BE2C (cell line): ENCODE results near the gene MAPKAPK3.

ENCODE experiments used
- DNase-seq: peaks from one replicate; pipeline ENCODE4 v3.0.0-alpha.2; 2020
- H3K27me3 ChIP-seq: fragments of 250-450 bp; sonication (Bioruptor Pico); 2 replicates; pipeline ENCODE4 v1.5.1; 2020; ENCODE audit warnings: mild to moderate bottlenecking
- H3K36me3 ChIP-seq: fragments of 250-450 bp; sonication (Bioruptor Pico); 2 replicates; pipeline ENCODE4 v1.5.1; 2020; ENCODE audit warnings: mild to moderate bottlenecking
- H3K4me1 ChIP-seq: fragments of 250-450 bp; sonication (Bioruptor Pico); 2 replicates; pipeline ENCODE4 v1.5.1; 2020
- H3K4me3 ChIP-seq: 2 replicates; pipeline ENCODE4 v1.5.1; 2011; ENCODE audit warnings: low read depth, low read length
- H3K9me3 ChIP-seq: fragments of 250-450 bp; sonication (Bioruptor Pico); 2 replicates; pipeline ENCODE4 v1.5.1; 2020
- CTCF ChIP-seq: IDR thresholded peaks from 2 replicates; pipeline ENCODE4 v1.5.1; 2012; ENCODE audit warnings: mild to moderate bottlenecking, low read depth, low read length

MAPKAPK3 gene

GRCh38 chr3:50622881-50623280 is 5.9 kb downstream of the MAPKAPK3 start:
- Histone ChIP-seq H3K9me3 (no peaks in the 10 kb centered on the region), H3K4me3 (no peak overlapping the region), H3K36me3 (no peaks in the 10 kb centered on the region), H3K27me3 (no peaks in the 10 kb centered on the region), H3K4me1 (no peaks in the 10 kb centered on the region; the same call in 1 of the 2 replicates)
- no peak for TF ChIP-seq CTCF
- DNase-seq = no peak

- Histone ChIP-seq H3K36me3 (no peaks in the 10 kb centered on the region), H3K27me3 (no peaks in the 10 kb centered on the region), H3K4me1 (no peaks in the 10 kb centered on the region; the same call in 1 of the 2 replicates), H3K4me3 (no peak overlapping the region), H3K9me3 (no peaks in the 10 kb centered on the region)
- no peak for TF ChIP-seq CTCF
- no peak for DNase-seq
Observed at GRCh38 chr3:50623840-50624474, 7.0 kb downstream of the MAPKAPK3 start.

DNA sequence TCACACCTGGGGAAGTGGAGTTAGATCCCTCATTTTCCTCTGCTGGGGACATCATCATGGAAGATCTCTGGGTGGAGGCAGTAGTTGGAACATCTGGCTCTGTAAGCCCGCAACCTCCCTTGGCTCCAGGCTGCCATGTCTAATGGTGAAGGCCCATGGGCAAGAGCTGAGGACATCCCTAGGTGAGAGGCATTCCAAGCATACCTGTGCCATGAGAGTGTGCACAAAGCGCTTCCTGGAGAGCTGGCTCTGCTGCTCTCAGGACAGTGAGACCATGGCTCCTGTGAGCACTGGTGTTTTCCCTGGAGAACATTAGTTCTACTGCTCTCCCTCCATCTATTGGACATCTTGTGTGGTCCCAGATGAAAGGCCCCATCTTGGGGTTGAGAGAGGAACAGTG is 7.7 kb downstream of the MAPKAPK3 start:
- Histone ChIP-seq H3K27me3 (no peaks in the 10 kb centered on the region), H3K4me3 (no peak overlapping the region), H3K9me3 (no peaks in the 10 kb centered on the region), H3K36me3 (no peaks in the 10 kb centered on the region), H3K4me1 (no peaks in the 10 kb centered on the region; the same call in 1 of the 2 replicates)
- TF ChIP-seq CTCF = no peak
- DNase-seq = no peak

DNA sequence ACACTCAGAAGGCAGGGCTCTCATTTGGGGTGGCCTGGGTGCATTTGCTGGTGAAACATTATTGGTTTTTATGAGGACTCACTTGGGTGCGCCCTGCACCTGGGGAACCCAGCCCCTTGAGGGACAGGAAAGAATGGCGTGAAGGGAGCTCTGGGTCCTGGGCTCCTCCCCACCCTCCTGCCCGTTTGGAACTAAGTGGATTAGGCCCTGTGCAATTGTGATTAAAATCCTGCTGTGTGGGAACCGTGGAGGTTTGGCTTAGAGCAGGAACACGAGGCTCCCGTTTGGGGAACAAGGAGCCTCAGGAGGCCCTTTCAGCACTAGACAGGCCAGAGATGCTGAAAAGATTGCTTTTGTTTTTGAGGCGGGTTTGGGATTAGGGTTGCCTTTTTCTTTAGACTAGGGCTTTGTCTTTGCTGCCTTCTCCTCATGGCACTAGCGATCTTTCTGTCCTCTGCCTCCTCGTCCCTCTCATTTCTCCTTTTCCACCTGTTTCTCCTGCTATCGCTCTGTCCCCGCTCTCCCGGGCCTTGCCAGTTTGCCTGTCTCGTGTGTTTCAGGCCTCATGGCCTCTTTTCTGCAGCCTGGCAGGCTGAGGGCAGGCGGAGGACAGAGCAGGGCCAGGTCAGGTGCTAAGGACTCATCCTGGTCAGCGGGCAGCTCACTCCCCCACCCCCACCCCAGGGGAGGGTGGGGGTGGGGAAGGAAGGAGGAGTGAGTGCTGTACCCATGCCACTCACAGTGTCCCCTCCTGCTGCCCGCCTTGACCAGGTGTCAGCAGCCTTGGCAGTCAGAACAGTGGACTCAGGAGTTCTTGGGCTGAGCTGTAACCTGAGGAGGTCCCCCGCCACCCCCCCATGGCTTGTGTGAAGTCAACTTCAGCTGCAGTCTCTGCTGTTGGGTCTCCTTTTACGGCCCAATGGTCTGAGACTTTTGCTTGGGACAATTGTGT is 8.6 kb downstream of the MAPKAPK3 start:
- TF ChIP-seq CTCF = no peak
- H3K36me3 ChIP-seq = no peaks in the 10 kb centered on the region
- H3K27me3 ChIP-seq = no peaks in the 10 kb centered on the region
- no peak overlapping the region for H3K4me3 ChIP-seq
- H3K4me1 ChIP-seq = peaks cover 4% of the 10 kb centered on the region; the same call in 1 of the 2 replicates
- no peak for DNase-seq
- H3K9me3 ChIP-seq = no peaks in the 10 kb centered on the region

GRCh38 chr3:50626401-50626800 is 9.4 kb downstream of the MAPKAPK3 start:
- no peaks in the 10 kb centered on the region for H3K36me3 ChIP-seq
- H3K9me3 ChIP-seq = no peaks in the 10 kb centered on the region
- no peak for TF ChIP-seq CTCF
- no peak overlapping the region for H3K4me3 ChIP-seq
- peaks cover 10% of the 10 kb centered on the region for H3K4me1 ChIP-seq
- no peak for DNase-seq
- no peaks in the 10 kb centered on the region for H3K27me3 ChIP-seq
